SK-N-SH (cell line): ENCODE data around the gene MC1R. TPM values are rescaled to one million over a fixed set of nuclear protein-coding genes. Genes with fewer than 3 reads are reported as not detected.
A peak's percentile ranks its signal among the peaks of the same experiment; 100 is the strongest.

ENCODE experiments used
- CTCF ChIA-PET: fragments of 300-600, 350-600 bp; formaldehyde crosslinking; extraction: SDS; loops from one replicate; lab custom pipeline; 2021; lab: Yijun Ruan, JAX
- POLR2A ChIA-PET: fragments of 350-600 bp; sonication (Branson Sonifier 250); formaldehyde crosslinking; extraction: SDS; loops from one replicate; lab custom pipeline; 2020; ENCODE audit warnings: antibody characterized with exemption, inconsistent platforms; lab: Yijun Ruan, JAX
- DNase-seq: peaks from one replicate; pipeline ENCODE4 v3.0.0; 2012
- H2AFZ ChIP-seq: fragments of 200-600 bp; sonication (generic); 2 replicates; pipeline ENCODE4 v1.8.1; 2016; ENCODE audit warnings: antibody characterized with exemption, mild to moderate bottlenecking, low read depth
- H3F3A ChIP-seq: fragments of 200-600 bp; sonication (generic); replicated peaks from 2 replicates; pipeline ENCODE3; 2016; ENCODE audit warnings: antibody characterized with exemption, mild to moderate bottlenecking; ENCODE audit not compliant: insufficient read depth
- H3K27ac ChIP-seq, 2 experiments: fragments of 200-500 bp in 1 of 2; fragments of 200-600 bp in 1 of 2; sonication (Bioruptor generic) in 1 of 2; sonication (generic), shearing (Covaris generic) in 1 of 2; 2 replicates each; pipeline versions ENCODE4 v1.5.1 to v1.6.1; 2014 to 2016; ENCODE audit warnings: low read depth in 2 of 2, inconsistent platforms in 1 of 2, low read length in 1 of 2, mild to moderate bottlenecking in 1 of 2, mixed read lengths in 1 of 2
- H3K27me3 ChIP-seq: fragments of 200-600 bp; sonication (generic), shearing (Covaris generic); 2 replicates; pipeline ENCODE4 v1.6.1; 2016; ENCODE audit warnings: mixed run types; ENCODE audit not compliant: insufficient read depth
- H3K36me3 ChIP-seq, 2 experiments: fragments of 200-500 bp in 1 of 2; fragments of 200-600 bp in 1 of 2; sonication (Bioruptor generic) in 1 of 2; sonication (generic) in 1 of 2; replicated peaks in 1 of 2; 2 replicates each; pipeline versions ENCODE3 to v1.5.1; 2014 to 2016; ENCODE audit warnings: low read length in 1 of 2, mild to moderate bottlenecking in 1 of 2; ENCODE audit not compliant: insufficient read depth in 2 of 2, control insufficient read depth in 1 of 2
- H3K4me1 ChIP-seq, 2 experiments: fragments of 200-500 bp in 1 of 2; fragments of 200-600 bp in 1 of 2; sonication (Bioruptor generic) in 1 of 2; sonication (generic), shearing (Covaris generic) in 1 of 2; 2 replicates each; pipeline versions ENCODE4 v1.5.1 to v1.6.1; 2014 to 2016; ENCODE audit warnings: low read depth in 1 of 2, low read length in 1 of 2, mixed run types in 1 of 2; ENCODE audit not compliant: insufficient read depth in 2 of 2, control insufficient read depth in 1 of 2
- H3K4me2 ChIP-seq: fragments of 200-600 bp; sonication (generic), shearing (Covaris generic); 2 replicates; pipeline ENCODE4 v1.6.1; 2017; ENCODE audit warnings: mixed run types
- H3K4me3 ChIP-seq, 2 experiments: fragments of 200-500 bp in 1 of 2; fragments of 200-600 bp in 1 of 2; sonication (Bioruptor generic) in 1 of 2; sonication (generic), shearing (Covaris generic) in 1 of 2; 2 replicates each; pipeline versions ENCODE4 v1.5.1 to v1.8.1; 2014 to 2016; ENCODE audit warnings: low read depth in 2 of 2, inconsistent platforms in 1 of 2, low read length in 1 of 2, mild to moderate bottlenecking in 1 of 2, mixed read lengths in 1 of 2, moderate library complexity in 1 of 2
- H3K79me2 ChIP-seq: fragments of 200-600 bp; sonication (generic); 2 replicates; pipeline ENCODE4 v1.8.1; 2017; ENCODE audit warnings: mild to moderate bottlenecking; ENCODE audit not compliant: insufficient read depth
- H3K9ac ChIP-seq: fragments of 200-600 bp; sonication (generic); 2 replicates; pipeline ENCODE4 v1.6.1; 2017; ENCODE audit warnings: mixed run types
- H3K9me2 ChIP-seq: fragments of 200-600 bp; sonication (generic); 2 replicates; pipeline ENCODE4 v1.6.1; 2017; ENCODE audit warnings: mixed run types
- H3K9me3 ChIP-seq: fragments of 200-600 bp; sonication (generic); 2 replicates; pipeline ENCODE4 v1.6.1; 2017; ENCODE audit warnings: mixed run types, mild to moderate bottlenecking, moderate library complexity
- H4K20me1 ChIP-seq: fragments of 200-600 bp; sonication (generic); 2 replicates; pipeline ENCODE4 v1.6.1; 2017; ENCODE audit warnings: mild to moderate bottlenecking, mixed run types; ENCODE audit not compliant: insufficient read depth
- FOXJ3 ChIP-seq: sonication (generic); formaldehyde crosslinking; IDR thresholded peaks from 2 replicates; pipeline ENCODE4 v1.5.1; 2020; ENCODE audit warnings: mild to moderate bottlenecking, missing genetic modification reagents
- FOXM1 ChIP-seq: IDR thresholded peaks from 2 replicates; pipeline ENCODE4 v1.4.0; 2012; ENCODE audit warnings: low read depth, mild to moderate bottlenecking
- GABPA ChIP-seq: IDR thresholded peaks from 2 replicates; pipeline ENCODE4 v1.4.0; 2012; ENCODE audit warnings: low read depth, mild to moderate bottlenecking
- IRF3 ChIP-seq: fragments of 150-350 bp; IDR thresholded peaks from 2 replicates; pipeline ENCODE4 v1.6.1; 2016; ENCODE audit warnings: mild to moderate bottlenecking, low read depth, low read length
- JUND ChIP-seq: IDR thresholded peaks from 2 replicates; pipeline ENCODE4 v1.4.0; 2012
- MAX ChIP-seq: IDR thresholded peaks from 2 replicates; pipeline ENCODE4 v1.4.0; 2012; ENCODE audit warnings: low read depth
- MEF2A ChIP-seq: IDR thresholded peaks from 2 replicates; pipeline ENCODE4 v1.4.0; 2012; ENCODE audit warnings: low read depth, borderline replicate concordance
- MXI1 ChIP-seq: IDR thresholded peaks from 2 replicates; pipeline ENCODE4 v1.6.1; 2012; ENCODE audit warnings: mild to moderate bottlenecking, low read depth, low read length, improper control_type of control experiment
- NFIC ChIP-seq: IDR thresholded peaks from 2 replicates; pipeline ENCODE4 v1.4.0; 2012; ENCODE audit warnings: borderline replicate concordance
- NRF1 ChIP-seq: IDR thresholded peaks from 2 replicates; pipeline ENCODE4 v1.6.1; 2012; ENCODE audit warnings: low read depth, mild to moderate bottlenecking, low read length
- REST ChIP-seq: IDR thresholded peaks from 2 replicates; pipeline ENCODE4 v1.6.1; 2012; ENCODE audit warnings: mild to moderate bottlenecking, low read depth, low read length, moderate library complexity
- RFX5 ChIP-seq: IDR thresholded peaks from 2 replicates; pipeline ENCODE4 v1.6.1; 2012; ENCODE audit warnings: mild to moderate bottlenecking, improper control_type of control experiment, low read length
- SIN3A ChIP-seq: IDR thresholded peaks from 2 replicates; pipeline ENCODE4 v1.6.1; 2012; ENCODE audit warnings: low read depth, mild to moderate bottlenecking, low read length, moderate library complexity, borderline replicate concordance
- SMC3 ChIP-seq: IDR thresholded peaks from 2 replicates; pipeline ENCODE4 v1.6.1; 2012; ENCODE audit warnings: low read depth, low read length, improper control_type of control experiment
- USF1 ChIP-seq: IDR thresholded peaks from 2 replicates; pipeline ENCODE4 v1.4.0; 2012; ENCODE audit warnings: low read depth, borderline replicate concordance
- YY1 ChIP-seq: IDR thresholded peaks from 2 replicates; pipeline ENCODE4 v1.4.0; 2012; ENCODE audit warnings: low read depth, mild to moderate bottlenecking
- WGBS: methylation state at CpG from one replicate; pipeline ENCODE4 v1.1.6; 2017; ENCODE audit warnings: low lambda C conversion rate; 5-methylcytosine and 5-hydroxymethylcytosine counted together
- polyA plus RNA-seq, 3 experiments: library from polyadenylated mRNA; depleted of rRNA; stranded (reverse); fragments of >200 nt; gene quantifications; 2 replicates each; pipeline ENCODE4 v1.2.3, GENCODE V29; 2012

Gene MC1R
- polyA plus RNA-seq, 1 of the 3 experiments (the other 2 are of a cell fraction): 11.1 TPM

GRCh38 chr16:89924297-89924924 is 5.7 kb downstream of the MC1R start:
- ChIA-PET POLR2A (interaction anchor here (0.6 to 3.5 kb wide), 10 partner anchors 8 to 218 kb away, joined by 3 to 24 read pairs (median 4); no protein-coding TSS in a partner anchor), CTCF (interaction anchor here (0.7 to 6.1 kb wide), 10 partner anchors 15 to 224 kb away, joined by 3 to 53 read pairs (median 4); partner anchors contain the start of gene DEF8)
- Histone ChIP-seq H3K9ac (peak overlapping the region; percentile 96; the same call in 1 of the 2 replicates), H4K20me1 (peaks cover 59% of the 10 kb centered on the region), H2AFZ (no peak overlapping the region), H3K27me3 (no peaks in the 10 kb centered on the region), H3K9me3 (no peaks in the 10 kb centered on the region), H3K36me3 (peaks cover 6 to 17% of the 10 kb centered on the region in 2 experiments), H3K4me1 (peaks cover 12 to 29% of the 10 kb centered on the region in 2 experiments; a peak in 3 of 4 replicates), H3F3A (peaks cover 44% of the 10 kb centered on the region), H3K79me2 (peaks cover 62% of the 10 kb centered on the region), H3K4me3 (peak overlapping the region; percentile 83 to 89), H3K27ac (peak overlapping the region; percentile 36 to 78; a peak in 3 of 4 replicates), H3K9me2 (no peaks in the 10 kb centered on the region), H3K4me2 (peak overlapping the region; percentile 94)
- peak; percentile 67 for DNase-seq
- WGBS: 6% methylated on average over 8 of the region's 14 CpGs
- TF ChIP-seq FOXJ3 (no peak), MXI1 (peak; percentile 99), GABPA (no peak), USF1 (no peak), MAX (peak; percentile 85; the same call in 1 of the 2 replicates), RFX5 (peak; percentile 84), SIN3A (peak; percentile 82; the same call in 1 of the 2 replicates), SMC3 (no peak), FOXM1 (no peak), NRF1 (no peak), YY1 (no peak), NFIC (no peak), JUND (no peak), MEF2A (no peak), IRF3 (no peak), REST (peak; percentile 94)
